T-cell (primary cell): ENCODE data around the gene MTHFD1. TPM values are rescaled to one million over a fixed set of nuclear protein-coding genes. Genes with fewer than 3 reads are reported as not detected.
"Not testable (repeated sequence)": the region's sequence is repeated elsewhere in the genome, so short reads cannot be mapped to it uniquely, and the experiment has no call there.

Source experiments
- ATAC-seq, 4 experiments: fragments of 200-7000 bp in 3 of 4; fragments of 150-1000 bp in 1 of 4; cut with Tn5 transposase; replicated peaks in 1 of 4; 1 replicate in 3 of 4; 2 replicates in 1 of 4; pipeline ENCODE4 v1.10.0; 2021; ENCODE audit warnings: moderate library complexity in 3 of 4, mild to moderate bottlenecking in 2 of 4, moderate number of reproducible peaks in 1 of 4
- CTCF ChIA-PET, 2 donors: fragments of 300-600 bp; sonication (Branson Sonifier 250); formaldehyde crosslinking; loops; one replicate each; lab custom pipeline; 2022; ENCODE audit warnings: antibody characterized with exemption in 2 of 2; lab: Charles Lee
- POLR2A ChIA-PET, 2 donors: fragments of 300-600 bp; sonication (Branson Sonifier 250); formaldehyde crosslinking; loops; one replicate each; lab custom pipeline; 2022; ENCODE audit warnings: antibody characterized with exemption in 2 of 2; lab: Charles Lee
- DNase-seq, 35 experiments: peaks; one replicate each; pipeline versions ENCODE4 v3.0.0 to v3.0.0-alpha.2; 2013 to 2023
- H3K27ac ChIP-seq: one replicate; pipeline ENCODE4 v1.5.1; 2013; ENCODE audit warnings: low read length
- H3K27me3 ChIP-seq, 2 experiments: replicated peaks in 1 of 2; 1 replicate in 1 of 2; 2 replicates in 1 of 2; pipeline versions ENCODE4 v1.6.1 to v1.7.0; 2013; ENCODE audit warnings: low read length in 1 of 2, mixed read lengths in 1 of 2; ENCODE audit not compliant: control insufficient read depth in 2 of 2, insufficient read depth in 2 of 2; ENCODE audit errors: extremely low read depth in 1 of 2
- H3K36me3 ChIP-seq, 2 donors: 1 replicate in 1 of 2; 2 replicates in 1 of 2; pipeline versions ENCODE4 v1.6.1 to v1.7.0; 2013; ENCODE audit warnings: low read length in 1 of 2; ENCODE audit not compliant: control insufficient read depth in 2 of 2, insufficient read depth in 1 of 2; ENCODE audit errors: extremely low read depth in 1 of 2
- H3K4me1 ChIP-seq, 2 experiments: 1 replicate in 1 of 2; 2 replicates in 1 of 2; pipeline versions ENCODE4 v1.6.1 to v1.7.0; 2013; ENCODE audit warnings: low read length in 2 of 2, mixed read lengths in 1 of 2; ENCODE audit not compliant: insufficient read depth in 2 of 2, control insufficient read depth in 1 of 2; ENCODE audit errors: extremely low read depth in 1 of 2
- H3K4me3 ChIP-seq, 2 donors: 1 replicate in 1 of 2; 2 replicates in 1 of 2; pipeline versions ENCODE4 v1.5.1 to v1.7.0; 2013; ENCODE audit warnings: mild to moderate bottlenecking in 2 of 2, low read length in 1 of 2, moderate library complexity in 1 of 2; ENCODE audit not compliant: control insufficient read depth in 1 of 2; ENCODE audit errors: extremely low read depth in 1 of 2
- H3K9me3 ChIP-seq: 2 replicates; pipeline ENCODE4 v1.7.0; 2013
- H3K27ac Mint-ChIP-seq, 2 donors: one replicate each; pipeline ENCODE4 v1.8.0; 2020 to 2021; ENCODE audit warnings: mild to moderate bottlenecking in 2 of 2, mixed read lengths in 2 of 2
- H3K27me3 Mint-ChIP-seq, 2 donors: one replicate each; pipeline ENCODE4 v1.8.0; 2021 to 2022; ENCODE audit warnings: mixed read lengths in 2 of 2
- H3K36me3 Mint-ChIP-seq: one replicate; pipeline ENCODE4 v1.8.0; 2021; ENCODE audit warnings: mixed read lengths
- H3K4me1 Mint-ChIP-seq, 3 donors: one replicate each; pipeline ENCODE4 v1.8.0; 2020 to 2022; ENCODE audit warnings: mixed read lengths in 3 of 3, mild to moderate bottlenecking in 1 of 3
- H3K4me3 Mint-ChIP-seq, 3 donors: one replicate each; pipeline ENCODE4 v1.8.0; 2020 to 2022; ENCODE audit warnings: mild to moderate bottlenecking in 3 of 3, mixed read lengths in 3 of 3, moderate library complexity in 3 of 3
- H3K9me3 Mint-ChIP-seq, 3 donors: one replicate each; pipeline ENCODE4 v1.8.0; 2020 to 2022; ENCODE audit warnings: mixed read lengths in 3 of 3
- WGBS: methylation state at CpG from one replicate; pipeline ENCODE4 v1.1.5; 2013; ENCODE audit warnings: missing lambda C conversion rate; ENCODE audit not compliant: insufficient coverage; 5-methylcytosine and 5-hydroxymethylcytosine counted together
- total RNA-seq, 35 experiments: library from RNA in 6 of 35; stranded (reverse) in 6 of 35; fragments of 120-200 nt in 1 of 35; gene quantifications; one replicate each; pipeline versions ENCODE4 v1.2.1 to v1.2.4 and lab custom pipeline; 2013 to 2026

MTHFD1 gene
- total RNA-seq, 5 donors from 2014 or later (not counting 1 experiment from before 2014, with no cell fraction given), result 27.6 to 48.9 (median 43.4) TPM

DNA sequence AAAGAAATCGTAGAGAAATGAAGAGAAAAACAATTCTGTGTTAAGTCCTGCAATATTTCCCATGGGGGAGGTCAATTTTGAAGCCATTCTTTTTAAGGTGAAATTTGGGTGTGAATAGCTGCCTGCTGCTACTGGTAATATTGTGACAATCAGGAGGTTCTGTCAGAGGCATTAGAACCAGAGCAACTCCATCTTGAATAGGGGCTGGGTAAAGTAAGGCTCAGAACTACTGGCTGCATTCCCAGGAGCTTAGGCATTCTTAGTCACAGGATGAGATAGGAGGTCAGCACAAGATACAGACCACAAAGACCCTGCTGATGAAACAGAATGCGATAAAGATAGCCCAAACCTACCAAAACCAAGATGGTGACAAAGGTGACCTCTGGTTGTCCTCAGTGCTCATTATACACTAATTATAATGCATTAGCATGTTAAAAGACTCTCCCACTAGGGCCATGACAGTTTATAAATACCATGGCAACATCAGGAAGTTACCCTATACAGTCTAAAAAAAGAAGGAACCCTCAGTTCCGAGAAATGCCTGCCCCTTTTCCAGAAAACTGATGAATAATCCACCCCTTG, 24.8 kb upstream of the MTHFD1 start:
- H3K4me3 Mint-ChIP-seq, result no peak overlapping the region
- Histone ChIP-seq H3K27me3 (no peaks in the 10 kb centered on the region), H3K4me3 (no peak overlapping the region), H3K4me1 (no peaks in the 10 kb centered on the region), H3K9me3 (no peaks in the 10 kb centered on the region), H3K27ac (no peak overlapping the region), H3K36me3 (no peaks in the 10 kb centered on the region)
- no peaks in the 10 kb centered on the region for H3K9me3 Mint-ChIP-seq
- no peak overlapping the region for H3K27ac Mint-ChIP-seq
- H3K36me3 Mint-ChIP-seq, result no peaks in the 10 kb centered on the region
- WGBS, result 91% methylated on average over 1 of the region's 3 CpGs
- DNase-seq (no peak), ATAC-seq (no peak)
- no peaks in the 10 kb centered on the region for H3K27me3 Mint-ChIP-seq
- ChIA-PET POLR2A (no interaction called here), CTCF (no interaction called here)
- no peaks in the 10 kb centered on the region for H3K4me1 Mint-ChIP-seq

- H3K27me3 Mint-ChIP-seq, result no peaks in the 10 kb centered on the region
- H3K9me3 ChIP-seq, result no peaks in the 10 kb centered on the region
- H3K27ac ChIP-seq, result no peak overlapping the region
- no peak overlapping the region for H3K4me3 Mint-ChIP-seq
- H3K36me3 Mint-ChIP-seq, result no peaks in the 10 kb centered on the region
- no peak for ATAC-seq
- no peaks in the 10 kb centered on the region for H3K36me3 ChIP-seq
- no peaks in the 10 kb centered on the region for H3K4me1 ChIP-seq
- H3K4me3 ChIP-seq, result no peak overlapping the region
- H3K27me3 ChIP-seq, result no peaks in the 10 kb centered on the region
- POLR2A ChIA-PET, result no interaction called here
- WGBS, result 78% methylated on average over 1 of the region's 3 CpGs
- H3K27ac Mint-ChIP-seq, result no peak overlapping the region
- H3K9me3 Mint-ChIP-seq, result no peaks in the 10 kb centered on the region
- H3K4me1 Mint-ChIP-seq, result no peaks in the 10 kb centered on the region
- no peak for DNase-seq
- CTCF ChIA-PET, result interaction anchor here in 1 of 2 donors (1.1 kb wide), 1 partner anchor 69 kb away, joined by 4 read pairs; no protein-coding TSS in a partner anchor
Observed at GRCh38 chr14:64364907-64365306, 23.2 kb upstream of the MTHFD1 start.

DNA sequence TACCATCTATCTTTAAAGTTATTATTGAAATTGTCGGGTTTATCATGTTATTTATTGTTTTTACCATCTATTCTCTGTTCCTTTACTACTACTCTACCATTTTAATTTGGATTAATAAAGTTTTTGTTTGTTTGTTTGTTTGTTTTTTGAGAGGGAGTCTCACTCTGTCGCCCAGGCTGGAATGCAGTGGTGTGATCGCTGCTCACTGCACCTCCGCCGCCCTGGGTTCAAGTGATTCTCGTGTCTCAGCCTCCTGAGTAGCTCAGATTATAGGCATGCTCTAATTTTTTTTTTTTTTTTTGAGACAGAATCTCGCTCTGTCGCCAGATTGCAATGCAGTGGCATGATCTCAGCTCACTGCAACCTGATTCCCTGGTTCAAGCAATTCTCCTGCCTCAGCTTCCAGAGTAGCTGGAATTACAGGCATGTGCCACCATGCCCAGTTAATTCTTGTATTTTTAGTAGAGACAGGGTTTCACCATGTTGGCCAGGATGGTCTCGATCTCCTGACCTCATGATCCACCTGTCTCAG, 22.7 kb upstream of the MTHFD1 start:
- 97% methylated on average over 5 of the region's 9 CpGs for WGBS
- H3K27me3 ChIP-seq, H3K4me3 Mint-ChIP-seq, DNase-seq, ATAC-seq, H3K4me3 ChIP-seq, POLR2A ChIA-PET, H3K9me3 ChIP-seq, H3K4me1 Mint-ChIP-seq, H3K36me3 Mint-ChIP-seq, H3K9me3 Mint-ChIP-seq, H3K36me3 ChIP-seq, H3K4me1 ChIP-seq, H3K27ac Mint-ChIP-seq, H3K27me3 Mint-ChIP-seq, H3K27ac ChIP-seq: not testable (repeated sequence)
- CTCF ChIA-PET, result interaction anchor here in 1 of 2 donors (1.1 kb wide), 1 partner anchor 68 kb away, joined by 4 read pairs; no protein-coding TSS in a partner anchor

- H3K9me3 Mint-ChIP-seq, result no peaks in the 10 kb centered on the region
- CTCF ChIA-PET, result interaction anchor here in 1 of 2 donors (0.7 kb wide), 1 partner anchor 72 kb away, joined by 5 read pairs; no protein-coding TSS in a partner anchor
Observed at GRCh38 chr14:64369201-64369600, 19.0 kb upstream of the MTHFD1 start.

GRCh38 chr14:64387232-64387781, 846 bp upstream of the MTHFD1 start:
- Mint-ChIP-seq H3K27ac (peak overlapping the region; percentile 77 to 98), H3K9me3 (no peaks in the 10 kb centered on the region), H3K36me3 (peaks cover 7% of the 10 kb centered on the region), H3K4me1 (peaks cover 32 to 39% (median 37%) of the 10 kb centered on the region in 3 donors), H3K4me3 (peak overlapping the region; percentile 88 to 98 (median 92)), H3K27me3 (no peaks in the 10 kb centered on the region)
- peak; percentile 46 to 56 (median 52) for ATAC-seq
- 7% methylated on average over 24 of the region's 28 CpGs for WGBS
- Histone ChIP-seq H3K27ac (peak overlapping the region; percentile 13), H3K36me3 (no peaks in the 10 kb centered on the region), H3K9me3 (no peaks in the 10 kb centered on the region), H3K27me3 (no peaks in the 10 kb centered on the region), H3K4me3 (peak overlapping the region; percentile 68 to 75), H3K4me1 (peaks cover 15 to 17% of the 10 kb centered on the region in 2 experiments)
- ChIA-PET POLR2A (interaction anchor here (0.6 to 1.1 kb wide), 5 partner anchors 110 to 1974 kb away, joined by 3 to 4 read pairs (median 3); no protein-coding TSS in a partner anchor), CTCF (interaction anchor here in 1 of 2 donors (0.6 to 1.2 kb wide), 8 partner anchors 14 to 199 kb away, joined by 3 to 6 read pairs (median 3); no protein-coding TSS in a partner anchor)
- peak in 5 of 35 experiments; percentile 0 to 2 (median 1) for DNase-seq

More at GRCh38 chr14:64369201-64369600, 19.0 kb upstream of the MTHFD1 start:
- Histone ChIP-seq H3K9me3 (no peaks in the 10 kb centered on the region), H3K36me3 (no peaks in the 10 kb centered on the region), H3K27me3 (no peaks in the 10 kb centered on the region), H3K4me3 (no peak overlapping the region), H3K27ac (no peak overlapping the region), H3K4me1 (no peaks in the 10 kb centered on the region)
- H3K27me3 Mint-ChIP-seq, result no peaks in the 10 kb centered on the region
- no CpG with 5 or more reads among the region's 2 CpGs for WGBS
- no peaks in the 10 kb centered on the region for H3K4me1 Mint-ChIP-seq
- no peak overlapping the region for H3K4me3 Mint-ChIP-seq
- H3K36me3 Mint-ChIP-seq, result no peaks in the 10 kb centered on the region
- no peak overlapping the region for H3K27ac Mint-ChIP-seq
- DNase-seq (no peak), ATAC-seq (no peak)
- POLR2A ChIA-PET, result no interaction called here

GRCh38 chr14:64388533-64389285, 556 bp downstream of the MTHFD1 start:
- Mint-ChIP-seq H3K36me3 (peaks cover 12% of the 10 kb centered on the region), H3K27ac (peak overlapping the region; percentile 77 to 98), H3K27me3 (no peaks in the 10 kb centered on the region), H3K9me3 (no peaks in the 10 kb centered on the region), H3K4me1 (peaks cover 38 to 46% (median 45%) of the 10 kb centered on the region in 3 donors), H3K4me3 (peak overlapping the region; percentile 88 to 98 (median 92))
- peak overlapping the region; percentile 13 for H3K27ac ChIP-seq
- WGBS, result 0% methylated on average over 5 of the region's 18 CpGs
- peak; percentile 4 to 18 (median 15) for ATAC-seq
- no peaks in the 10 kb centered on the region for H3K27me3 ChIP-seq
- no peaks in the 10 kb centered on the region for H3K9me3 ChIP-seq
- peaks cover 15 to 17% of the 10 kb centered on the region in 2 experiments for H3K4me1 ChIP-seq
- H3K36me3 ChIP-seq, result no peaks in the 10 kb centered on the region
- H3K4me3 ChIP-seq, result peak overlapping the region; percentile 68 to 75
- ChIA-PET POLR2A (interaction anchor here in 1 of 2 donors (0.7 kb wide), 1 partner anchor 116 kb away, joined by 7 read pairs; no protein-coding TSS in a partner anchor), CTCF (interaction anchor here in 1 of 2 donors (0.9 to 1.2 kb wide), 4 partner anchors 13 to 87 kb away, joined by 3 to 6 read pairs (median 4); no protein-coding TSS in a partner anchor)
- DNase-seq, result peak in 5 of 35 experiments; percentile 1 to 33 (median 12)
